Parathyroid adenoma (tissue), 2 donors: Measurements from ENCODE around the gene NHS.

Experiments
- H2AFZ ChIP-seq: fragments of 300-600 bp; sonication (generic); one replicate; pipeline ENCODE4 v1.7.0; 2017; ENCODE audit warnings: antibody characterized with exemption, mild to moderate bottlenecking
- H3K27ac ChIP-seq: fragments of 300-600 bp; sonication (generic); one replicate; pipeline ENCODE4 v1.7.0; 2017
- H3K27me3 ChIP-seq: fragments of 300-600 bp; sonication (generic); one replicate; pipeline ENCODE4 v1.7.0; 2017; ENCODE audit warnings: low read length; ENCODE audit not compliant: control insufficient read depth, insufficient read depth
- H3K36me3 ChIP-seq: fragments of 300-600 bp; sonication (generic); one replicate; pipeline ENCODE4 v1.7.0; 2017; ENCODE audit warnings: low read length; ENCODE audit not compliant: control insufficient read depth, insufficient read depth
- H3K4me1 ChIP-seq: fragments of 300-600 bp; sonication (generic); one replicate; pipeline ENCODE4 v1.7.0; 2017; ENCODE audit warnings: control low read depth
- H3K4me2 ChIP-seq: fragments of 300-600 bp; sonication (generic); one replicate; pipeline ENCODE4 v1.7.0; 2017; ENCODE audit warnings: low read length
- H3K4me3 ChIP-seq: fragments of 300-600 bp; sonication (generic); one replicate; pipeline ENCODE4 v1.7.0; 2017; ENCODE audit warnings: low read depth, low read length
- H3K79me2 ChIP-seq: fragments of 300-600 bp; sonication (generic); one replicate; pipeline ENCODE4 v1.7.0; 2017; ENCODE audit warnings: control low read depth
- H3K9ac ChIP-seq: fragments of 300-600 bp; sonication (generic); one replicate; pipeline ENCODE4 v1.7.0; 2017; ENCODE audit warnings: mild to moderate bottlenecking
- H3K9me3 ChIP-seq: fragments of 300-600 bp; sonication (generic); one replicate; pipeline ENCODE4 v1.7.0; 2017; ENCODE audit warnings: low read length; ENCODE audit not compliant: control insufficient read depth
- TF ChIP-seq, protein P1 (sequence below): fragments of 300-600 bp; sonication (generic); IDR thresholded peaks from one replicate; pipeline ENCODE4 v1.7.0; 2017; ENCODE audit warnings: antibody characterized with exemption, mild to moderate bottlenecking
- donor health status: primary hyperparathyroidism.

NHS gene

DNA sequence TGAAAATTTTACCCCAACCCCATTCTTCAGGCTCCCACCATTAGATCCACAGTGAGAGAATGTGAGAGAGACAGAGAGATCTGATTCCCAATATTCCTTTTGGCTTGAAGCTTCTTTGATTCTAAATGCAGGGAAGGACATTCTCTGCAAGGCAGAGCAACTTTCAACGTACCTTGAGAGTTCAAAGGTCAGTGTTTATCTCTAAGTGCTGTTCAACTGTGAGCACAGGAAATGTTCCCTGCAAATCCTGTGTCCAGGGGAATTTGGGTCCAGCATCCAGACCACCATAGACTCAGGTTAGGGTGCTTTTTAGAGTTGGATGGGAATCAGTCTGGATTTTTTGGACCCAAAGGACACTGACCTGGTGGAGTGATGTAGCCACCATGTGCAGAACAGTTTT lies 97.4 kb downstream of the NHS start:
- Histone ChIP-seq H3K4me3 (no peak overlapping the region), H3K4me2 (no peak overlapping the region), H3K27ac (no peak overlapping the region), H3K9ac (no peak overlapping the region), H3K4me1 (no peaks in the 10 kb centered on the region), H2AFZ (no peak overlapping the region), H3K9me3 (no peaks in the 10 kb centered on the region), H3K36me3 (no peaks in the 10 kb centered on the region), H3K79me2 (no peaks in the 10 kb centered on the region), H3K27me3 (no peaks in the 10 kb centered on the region)
- TF ChIP-seq, protein P1, sequence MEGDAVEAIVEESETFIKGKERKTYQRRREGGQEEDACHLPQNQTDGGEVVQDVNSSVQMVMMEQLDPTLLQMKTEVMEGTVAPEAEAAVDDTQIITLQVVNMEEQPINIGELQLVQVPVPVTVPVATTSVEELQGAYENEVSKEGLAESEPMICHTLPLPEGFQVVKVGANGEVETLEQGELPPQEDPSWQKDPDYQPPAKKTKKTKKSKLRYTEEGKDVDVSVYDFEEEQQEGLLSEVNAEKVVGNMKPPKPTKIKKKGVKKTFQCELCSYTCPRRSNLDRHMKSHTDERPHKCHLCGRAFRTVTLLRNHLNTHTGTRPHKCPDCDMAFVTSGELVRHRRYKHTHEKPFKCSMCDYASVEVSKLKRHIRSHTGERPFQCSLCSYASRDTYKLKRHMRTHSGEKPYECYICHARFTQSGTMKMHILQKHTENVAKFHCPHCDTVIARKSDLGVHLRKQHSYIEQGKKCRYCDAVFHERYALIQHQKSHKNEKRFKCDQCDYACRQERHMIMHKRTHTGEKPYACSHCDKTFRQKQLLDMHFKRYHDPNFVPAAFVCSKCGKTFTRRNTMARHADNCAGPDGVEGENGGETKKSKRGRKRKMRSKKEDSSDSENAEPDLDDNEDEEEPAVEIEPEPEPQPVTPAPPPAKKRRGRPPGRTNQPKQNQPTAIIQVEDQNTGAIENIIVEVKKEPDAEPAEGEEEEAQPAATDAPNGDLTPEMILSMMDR = no peak

DNA sequence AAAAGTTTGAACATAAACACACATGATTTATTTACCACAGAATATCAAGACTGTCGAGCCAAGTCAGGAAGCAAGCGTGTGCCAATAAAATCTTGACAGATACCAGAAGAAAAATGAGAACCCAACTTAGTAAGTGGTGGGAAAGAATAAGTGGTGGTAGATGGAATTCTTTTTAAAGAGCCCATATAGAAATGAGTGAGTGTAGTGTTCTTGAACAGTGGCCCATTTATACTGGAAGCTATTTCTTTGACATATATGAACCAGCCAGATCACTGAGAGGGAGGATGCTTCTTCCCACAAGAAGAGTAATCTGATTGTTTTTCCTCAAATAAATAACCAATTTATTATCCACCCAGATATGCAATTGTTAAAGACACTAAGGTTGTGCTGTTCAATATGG lies 98.0 kb downstream of the NHS start:
- Histone ChIP-seq H2AFZ (no peak overlapping the region), H3K4me2 (no peak overlapping the region), H3K4me3 (no peak overlapping the region), H3K36me3 (no peaks in the 10 kb centered on the region), H3K79me2 (no peaks in the 10 kb centered on the region), H3K9ac (no peak overlapping the region), H3K4me1 (no peaks in the 10 kb centered on the region), H3K27ac (no peak overlapping the region), H3K9me3 (no peaks in the 10 kb centered on the region), H3K27me3 (no peaks in the 10 kb centered on the region)
- TF ChIP-seq, protein P1 = no peak

DNA sequence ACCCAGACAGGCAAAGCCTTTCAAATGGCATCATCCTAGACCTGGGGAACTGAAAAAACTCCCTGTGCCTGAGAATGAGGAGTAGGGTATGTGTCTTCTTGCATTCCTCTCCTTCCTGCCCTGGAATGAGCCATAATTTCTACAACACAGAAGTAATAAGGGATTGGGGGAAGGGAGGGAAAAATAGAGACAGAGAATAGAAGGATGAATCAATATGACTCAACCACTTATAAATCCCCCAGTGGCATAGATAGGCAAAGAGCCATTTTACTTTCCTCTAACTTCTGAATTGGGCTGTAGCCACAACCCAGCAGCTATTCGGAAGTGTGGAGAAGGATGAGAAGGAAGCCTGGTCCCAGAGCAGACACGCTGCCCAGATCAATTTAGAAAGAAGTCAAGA lies 99.9 kb downstream of the NHS start:
- H3K79me2 ChIP-seq = no peaks in the 10 kb centered on the region
- no peaks in the 10 kb centered on the region for H3K4me1 ChIP-seq
- no peaks in the 10 kb centered on the region for H3K9me3 ChIP-seq
- H2AFZ ChIP-seq = no peak overlapping the region
- no peaks in the 10 kb centered on the region for H3K27me3 ChIP-seq
- no peak overlapping the region for H3K27ac ChIP-seq
- H3K4me2 ChIP-seq = no peak overlapping the region
- TF ChIP-seq, protein P1 = no peak
- no peak overlapping the region for H3K9ac ChIP-seq
- H3K4me3 ChIP-seq = no peak overlapping the region
- H3K36me3 ChIP-seq = no peaks in the 10 kb centered on the region

DNA sequence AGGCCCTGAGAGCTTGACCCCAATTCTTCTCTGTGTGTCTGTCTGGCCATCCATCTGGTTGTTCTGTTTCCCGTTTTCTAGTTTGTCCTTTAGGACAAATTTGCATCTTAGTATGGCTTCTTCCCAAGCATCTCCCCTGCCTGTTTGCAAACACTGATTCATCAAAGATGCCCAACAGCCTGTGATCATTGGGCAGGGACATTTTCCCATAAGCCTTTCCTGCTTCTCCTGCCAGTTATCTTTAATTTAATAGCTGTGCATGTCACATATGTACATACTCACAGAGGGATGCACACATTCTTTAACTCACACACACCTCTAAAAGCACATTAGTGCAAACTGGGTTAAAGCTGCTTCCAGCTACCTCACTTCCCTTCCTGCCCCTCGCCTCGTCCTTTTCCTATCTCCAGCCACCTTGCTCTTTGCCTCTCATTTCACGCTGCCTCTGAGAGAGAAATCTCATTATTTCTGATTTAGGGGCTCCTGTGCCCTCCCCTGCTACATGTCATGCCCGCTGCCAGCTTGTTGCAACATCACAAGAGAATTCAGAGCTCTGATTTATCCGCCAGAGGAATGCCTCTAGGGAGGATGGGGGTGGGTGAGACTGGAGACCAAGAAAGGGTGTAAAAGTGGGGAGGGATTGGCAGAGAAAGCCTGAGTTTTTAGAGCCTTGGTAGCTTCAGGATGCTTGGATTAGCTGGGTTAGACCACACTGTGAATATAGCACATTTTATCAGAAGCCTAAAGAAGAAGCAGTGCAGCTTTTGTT lies 100.6 kb downstream of the NHS start:
- TF ChIP-seq, protein P1 = no peak
- H3K4me1 ChIP-seq = no peaks in the 10 kb centered on the region
- H2AFZ ChIP-seq = no peak overlapping the region
- no peak overlapping the region for H3K4me2 ChIP-seq
- H3K27me3 ChIP-seq = no peaks in the 10 kb centered on the region
- no peak overlapping the region for H3K9ac ChIP-seq
- no peak overlapping the region for H3K4me3 ChIP-seq
- no peaks in the 10 kb centered on the region for H3K36me3 ChIP-seq
- no peaks in the 10 kb centered on the region for H3K79me2 ChIP-seq
- H3K9me3 ChIP-seq = no peaks in the 10 kb centered on the region
- no peak overlapping the region for H3K27ac ChIP-seq

DNA sequence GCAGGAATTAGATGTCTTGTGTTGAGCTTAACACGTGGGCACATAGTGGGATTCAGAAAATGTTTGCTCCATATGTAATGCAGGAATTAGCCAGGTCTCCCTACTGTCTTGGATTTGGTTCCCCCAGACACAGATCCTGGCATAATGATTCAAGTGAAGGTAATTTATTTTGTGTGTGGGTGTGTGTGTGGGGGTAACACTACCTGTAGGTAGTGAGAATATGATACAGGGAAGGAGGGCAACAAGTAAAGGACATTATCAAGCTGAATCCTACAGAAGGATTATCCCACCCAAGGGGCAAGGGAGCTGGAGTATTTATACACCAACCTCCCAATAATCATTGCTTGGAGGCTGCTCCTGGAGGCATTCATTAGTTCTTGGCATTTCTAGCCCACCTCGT lies 101.4 kb downstream of the NHS start:
- H3K4me1 ChIP-seq = no peaks in the 10 kb centered on the region
- H3K4me2 ChIP-seq = no peak overlapping the region
- TF ChIP-seq, protein P1 = no peak
- H2AFZ ChIP-seq = no peak overlapping the region
- no peak overlapping the region for H3K9ac ChIP-seq
- no peaks in the 10 kb centered on the region for H3K36me3 ChIP-seq
- H3K9me3 ChIP-seq = no peaks in the 10 kb centered on the region
- H3K4me3 ChIP-seq = no peak overlapping the region
- H3K79me2 ChIP-seq = no peaks in the 10 kb centered on the region
- H3K27me3 ChIP-seq = no peaks in the 10 kb centered on the region
- no peak overlapping the region for H3K27ac ChIP-seq
